PC-3 (cell line): ENCODE measurements around the gene LRRC8E. TPM values are rescaled to one million over a fixed set of nuclear protein-coding genes. Genes with fewer than 3 reads are reported as not detected.

Experiments used
- ATAC-seq: fragments of 200-7000 bp; cut with Tn5 transposase; 2 replicates; pipeline ENCODE4 v1.9.1; 2020; ENCODE audit warnings: mild to moderate bottlenecking, moderate library complexity
- BruUV-seq: library from RNA; stranded (reverse); fragments of 400-500 nt; replicated peaks from 2 replicates; lab custom pipeline; 2021; lab: Mats Ljungman, UMichigan
- CTCF ChIA-PET: fragments of 300-600 bp; sonication (Branson Sonifier 250); formaldehyde crosslinking; loops from one replicate; lab custom pipeline; 2022; ENCODE audit warnings: antibody characterized with exemption; lab: Charles Lee
- POLR2A ChIA-PET: fragments of 300-600 bp; sonication (Branson Sonifier 250); formaldehyde crosslinking; loops from one replicate; lab custom pipeline; 2022; ENCODE audit warnings: antibody characterized with exemption; ENCODE audit not compliant: unreplicated experiment; lab: Charles Lee
- DNase-seq: peaks from one replicate; pipeline ENCODE4 v3.0.0-alpha.2; 2015
- H2AFZ ChIP-seq: fragments of 300-600 bp; sonication (generic); 2 replicates; pipeline ENCODE4 v1.6.0; 2016; ENCODE audit warnings: antibody characterized with exemption, low read length
- H3F3A ChIP-seq: fragments of 300-600 bp; sonication (generic); one replicate; pipeline ENCODE4 v1.6.0; 2017; ENCODE audit warnings: antibody characterized with exemption, low read length, control low read depth, mild to moderate bottlenecking; ENCODE audit not compliant: unreplicated experiment
- H3K27ac ChIP-seq: fragments of 300-600 bp; sonication (generic); 2 replicates; pipeline ENCODE4 v1.5.1; 2016; ENCODE audit warnings: mild to moderate bottlenecking, low read length
- H3K27me3 ChIP-seq: fragments of 300-600 bp; sonication (generic); 2 replicates; pipeline ENCODE4 v1.6.1; 2016; ENCODE audit warnings: low read length, mixed read lengths
- H3K36me3 ChIP-seq: fragments of 300-600 bp; sonication (generic); 2 replicates; pipeline ENCODE4 v1.6.1; 2016; ENCODE audit warnings: low read depth, mixed run types, low read length, mixed read lengths
- H3K4me1 ChIP-seq: fragments of 300-600 bp; sonication (generic); 2 replicates; pipeline ENCODE4 v1.5.1; 2016; ENCODE audit warnings: low read length; ENCODE audit not compliant: insufficient read depth
- H3K4me2 ChIP-seq: fragments of 300-600 bp; sonication (generic); 2 replicates; pipeline ENCODE4 v1.6.0; 2016; ENCODE audit warnings: low read length
- H3K4me3 ChIP-seq: fragments of 300-600 bp; sonication (generic); 2 replicates; pipeline ENCODE4 v1.5.1; 2016; ENCODE audit warnings: mild to moderate bottlenecking, low read length, mixed read lengths
- H3K79me2 ChIP-seq: fragments of 300-600 bp; sonication (generic); 2 replicates; pipeline ENCODE4 v1.6.1; 2017; ENCODE audit warnings: low read length, mixed read lengths
- H3K9ac ChIP-seq: fragments of 300-600 bp; sonication (generic); 2 replicates; pipeline ENCODE4 v1.6.0; 2016; ENCODE audit warnings: mild to moderate bottlenecking, low read length
- H3K9me2 ChIP-seq: fragments of 300-600 bp; sonication (generic); replicated peaks from 2 replicates; pipeline ENCODE4 v1.6.1; 2016; ENCODE audit warnings: mixed run types, low read length, mixed read lengths
- H3K9me3 ChIP-seq: fragments of 300-600 bp; sonication (generic); 2 replicates; pipeline ENCODE4 v1.6.1; 2016; ENCODE audit warnings: low read length, mixed read lengths
- H4K20me1 ChIP-seq: fragments of 300-600 bp; sonication (generic); 2 replicates; pipeline ENCODE4 v1.6.1; 2016; ENCODE audit warnings: low read length, mixed read lengths
- CTCF ChIP-seq: fragments of 300-600 bp; sonication (generic); conservative IDR thresholded peaks from 2 replicates; pipeline ENCODE4 v1.5.1; 2017; ENCODE audit warnings: antibody characterized with exemption, low read depth, mild to moderate bottlenecking, low read length
- EZH2 ChIP-seq: fragments of 300-600 bp; sonication (generic); IDR thresholded peaks from one replicate; pipeline ENCODE4 v1.6.1; 2017; ENCODE audit warnings: antibody characterized with exemption, mild to moderate bottlenecking, low read length; ENCODE audit not compliant: unreplicated experiment
- EZH2phosphoT487 ChIP-seq: fragments of 300-600 bp; sonication (generic); IDR thresholded peaks from 2 replicates; pipeline ENCODE4 v1.6.1; 2018; ENCODE audit warnings: mild to moderate bottlenecking, antibody characterized with exemption, low read length, borderline replicate concordance
- intact Hi-C: fragments of 100-400 bp; cut with micrococcal nuclease; formaldehyde crosslinking; loops from 2 replicates; pipeline ENCODE4 v1.9.0; 2023
- total RNA-seq: library from RNA; depleted of rRNA; stranded (reverse); fragments of >200 nt; gene quantifications from 2 replicates; pipeline ENCODE4 v1.2.3, GENCODE V29; 2014

LRRC8E gene
- total RNA-seq, 1 experiment from 2014 or later = 30.8 TPM

- BruUV-seq = no TSS peak
- Histone ChIP-seq H3K9ac (no peak overlapping the region), H3K27ac (no peak overlapping the region), H3K27me3 (no peaks in the 10 kb centered on the region), H3K4me1 (peaks cover 18% of the 10 kb centered on the region), H2AFZ (no peak overlapping the region), H3K9me2 (no peaks in the 10 kb centered on the region), H3K4me3 (no peak overlapping the region), H3K9me3 (no peaks in the 10 kb centered on the region), H3K4me2 (no peak overlapping the region), H3K79me2 (peaks cover 4% of the 10 kb centered on the region; the same call in 1 of the 2 replicates), H4K20me1 (no peaks in the 10 kb centered on the region), H3K36me3 (peaks cover 20% of the 10 kb centered on the region), H3F3A (no peaks in the 10 kb centered on the region)
- intact Hi-C loops = no loop called here
- ATAC-seq (no peak), DNase-seq (no peak)
- ChIA-PET POLR2A (no interaction called here), CTCF (no interaction called here)
- no peak for TF ChIP-seq EZH2phosphoT487
- no peak for TF ChIP-seq CTCF
- no peak for TF ChIP-seq EZH2
Measured at GRCh38 chr19:7913652-7914051, 25.3 kb downstream of the LRRC8E start.

- CTCF ChIA-PET = no interaction called here
- Histone ChIP-seq H3F3A (no peaks in the 10 kb centered on the region), H3K4me1 (peaks cover 18% of the 10 kb centered on the region), H3K9me2 (no peaks in the 10 kb centered on the region), H3K9me3 (no peaks in the 10 kb centered on the region), H3K36me3 (peaks cover 20% of the 10 kb centered on the region), H3K27me3 (no peaks in the 10 kb centered on the region), H4K20me1 (no peaks in the 10 kb centered on the region), H3K4me3 (no peak overlapping the region), H3K27ac (no peak overlapping the region), H3K9ac (no peak overlapping the region), H3K79me2 (peaks cover 4% of the 10 kb centered on the region; the same call in 1 of the 2 replicates), H3K4me2 (no peak overlapping the region), H2AFZ (no peak overlapping the region)
- ATAC-seq (no peak), DNase-seq (no peak)
- no TSS peak for BruUV-seq
- POLR2A ChIA-PET = no interaction called here
- intact Hi-C loops = no loop called here
- TF ChIP-seq EZH2 (no peak), CTCF (no peak), EZH2phosphoT487 (no peak)
Measured at GRCh38 chr19:7914099-7914498, 25.8 kb downstream of the LRRC8E start.

- H3K27ac ChIP-seq = no peak within 1 kb of the TSS
- peak within 1 kb of the TSS; percentile 74; the same call in 1 of the 2 replicates for H3K4me3 ChIP-seq
- H3K9me3 ChIP-seq = no peaks in the 10 kb centered on the region
- no TSS peak for BruUV-seq
- H3K9ac ChIP-seq = no peak within 1 kb of the TSS
- H3K36me3 ChIP-seq = peaks cover 20% of the 10 kb centered on the region
- no peaks in the 10 kb centered on the region for H4K20me1 ChIP-seq
- POLR2A ChIA-PET = no interaction called here
- CTCF ChIA-PET = no interaction called here
- H3K4me1 ChIP-seq = peaks cover 19% of the 10 kb centered on the region
- intact Hi-C loops = no loop called here
- no peaks in the 10 kb centered on the region for H3K9me2 ChIP-seq
- no peak for ATAC-seq
- H3F3A ChIP-seq = no peaks in the 10 kb centered on the region
- no peak for DNase-seq
- H2AFZ ChIP-seq = no peak within 1 kb of the TSS
- no peaks in the 10 kb centered on the region for H3K27me3 ChIP-seq
- TF ChIP-seq EZH2 (no peak), EZH2phosphoT487 (no peak), CTCF (no peak)
- peaks cover 4% of the 10 kb centered on the region; the same call in 1 of the 2 replicates for H3K79me2 ChIP-seq
- H3K4me2 ChIP-seq = peak within 1 kb of the TSS; percentile 90
Measured at GRCh38 chr19:7914598-7915045, 26.3 kb downstream of the LRRC8E start, which contains the start of gene TGFBR3L. TGFBR3L (plus strand) TSS chr19:7914830.
